Osteoblast (primary cell): ENCODE results near the gene OSR1. TPM values are rescaled to one million over a fixed set of nuclear protein-coding genes. Genes with fewer than 3 reads are reported as not detected.

ENCODE experiments used
- DNase-seq: peaks from one replicate; pipeline ENCODE4 v3.0.0; 2011; ENCODE audit warnings: low spot score, mixed read lengths; ENCODE audit not compliant: insufficient read length; ENCODE audit errors: missing footprints
- H2AFZ ChIP-seq: 2 replicates; pipeline ENCODE4 v1.6.0; 2011; ENCODE audit warnings: mild to moderate bottlenecking, low read length
- H3K27ac ChIP-seq: 2 replicates; pipeline ENCODE4 v1.5.1; 2011; ENCODE audit warnings: mild to moderate bottlenecking, low read depth, low read length, moderate library complexity
- H3K27me3 ChIP-seq: 2 replicates; pipeline ENCODE4 v1.6.0; 2012; ENCODE audit warnings: mild to moderate bottlenecking, control low read depth, inconsistent platforms, low read length, moderate library complexity; ENCODE audit not compliant: insufficient read depth
- H3K36me3 ChIP-seq: 2 replicates; pipeline ENCODE4 v1.5.1; 2011; ENCODE audit warnings: mild to moderate bottlenecking, low read length, control low read depth, moderate library complexity; ENCODE audit not compliant: insufficient read depth
- H3K4me1 ChIP-seq: 2 replicates; pipeline ENCODE4 v1.5.1; 2011; ENCODE audit warnings: mild to moderate bottlenecking, low read length, control low read depth, moderate library complexity; ENCODE audit not compliant: insufficient read depth
- H3K4me2 ChIP-seq: 2 replicates; pipeline ENCODE4 v1.6.0; 2011; ENCODE audit warnings: mild to moderate bottlenecking, low read length; ENCODE audit not compliant: insufficient read depth
- H3K4me3 ChIP-seq: fragments of 200-600 bp; sonication (generic); 3 replicates; pipeline ENCODE4 v1.5.1; 2012; ENCODE audit warnings: mild to moderate bottlenecking, low read length, inconsistent platforms; ENCODE audit not compliant: insufficient read depth
- H3K79me2 ChIP-seq: 2 replicates; pipeline ENCODE4 v1.6.0; 2012; ENCODE audit warnings: mild to moderate bottlenecking, low read length, control low read depth, inconsistent platforms; ENCODE audit not compliant: insufficient read depth
- H3K9me3 ChIP-seq: 2 replicates; pipeline ENCODE4 v1.5.1; 2011; ENCODE audit warnings: low read depth, low read length, control low read depth
- H4K20me1 ChIP-seq: 2 replicates; pipeline ENCODE4 v1.6.0; 2012; ENCODE audit warnings: mild to moderate bottlenecking, low read length, control low read depth; ENCODE audit not compliant: insufficient read depth
- CTCF ChIP-seq: IDR thresholded peaks from 2 replicates; pipeline ENCODE4 v1.5.1; 2011; ENCODE audit warnings: mild to moderate bottlenecking, low read depth, low read length, moderate library complexity; ENCODE audit errors: extremely low read depth
- total RNA-seq: library from RNA; depleted of rRNA; stranded (reverse); fragments of >200 nt; gene quantifications from 2 replicates; pipeline ENCODE4 v1.2.3, GENCODE V29; 2012

The OSR1 gene
- total RNA-seq, 1 donor, result 15.2 TPM

GRCh38 chr2:19362094-19362754, 3.8 kb upstream of the OSR1 start:
- Histone ChIP-seq H3K4me1 (peaks cover 17% of the 10 kb centered on the region), H3K4me2 (peak overlapping the region; percentile 98), H3K9me3 (no peaks in the 10 kb centered on the region), H3K27ac (peak overlapping the region; percentile 61), H3K27me3 (no peaks in the 10 kb centered on the region), H3K36me3 (no peaks in the 10 kb centered on the region), H2AFZ (peak overlapping the region; percentile 95), H3K79me2 (peaks cover 9% of the 10 kb centered on the region), H3K4me3 (peak overlapping the region; percentile 81), H4K20me1 (peaks cover 4% of the 10 kb centered on the region)
- no peak for TF ChIP-seq CTCF
- DNase-seq, result peak; percentile 82

DNA sequence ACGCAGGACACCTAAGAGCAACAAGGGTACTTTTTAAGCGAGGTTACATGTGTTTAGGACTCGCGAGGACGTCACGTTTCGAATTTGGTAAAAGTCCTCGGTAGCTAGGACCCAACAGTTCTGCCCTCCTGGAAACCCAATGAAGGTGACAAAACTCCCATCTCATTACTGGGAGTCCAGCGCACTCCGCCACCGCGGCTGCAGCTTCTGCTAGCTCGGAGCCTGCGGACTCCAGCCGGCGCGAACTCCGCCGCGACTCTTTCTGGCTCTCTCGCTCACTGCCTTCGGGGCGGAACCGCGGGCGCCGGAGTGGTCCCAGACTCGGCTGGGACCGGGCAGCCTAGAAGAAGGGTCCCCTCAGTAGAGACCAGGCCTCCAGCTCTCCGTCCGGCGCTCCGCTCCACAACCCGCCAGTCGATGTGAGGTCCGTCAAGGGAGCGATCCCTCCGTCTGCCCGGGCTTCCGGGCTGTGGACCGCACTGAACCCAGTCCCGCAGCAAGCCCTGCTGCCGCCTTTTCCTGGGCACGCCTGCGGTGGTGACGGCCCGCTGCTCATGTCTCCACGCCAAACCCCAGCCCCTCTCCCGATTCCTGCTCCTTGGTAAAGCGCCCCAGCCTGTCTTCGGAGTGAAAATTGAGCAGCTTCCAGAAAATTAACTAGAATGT, 3.0 kb upstream of the OSR1 start:
- Histone ChIP-seq H4K20me1 (peaks cover 9% of the 10 kb centered on the region), H3K4me2 (peak overlapping the region; percentile 98), H3K27me3 (no peaks in the 10 kb centered on the region), H3K36me3 (peaks cover 5% of the 10 kb centered on the region), H3K4me3 (peak overlapping the region; percentile 81), H3K79me2 (peaks cover 17% of the 10 kb centered on the region), H3K9me3 (no peaks in the 10 kb centered on the region), H3K27ac (no peak overlapping the region), H2AFZ (peak overlapping the region; percentile 95), H3K4me1 (peaks cover 15% of the 10 kb centered on the region)
- peak; percentile 58 for DNase-seq
- no peak for TF ChIP-seq CTCF

DNA sequence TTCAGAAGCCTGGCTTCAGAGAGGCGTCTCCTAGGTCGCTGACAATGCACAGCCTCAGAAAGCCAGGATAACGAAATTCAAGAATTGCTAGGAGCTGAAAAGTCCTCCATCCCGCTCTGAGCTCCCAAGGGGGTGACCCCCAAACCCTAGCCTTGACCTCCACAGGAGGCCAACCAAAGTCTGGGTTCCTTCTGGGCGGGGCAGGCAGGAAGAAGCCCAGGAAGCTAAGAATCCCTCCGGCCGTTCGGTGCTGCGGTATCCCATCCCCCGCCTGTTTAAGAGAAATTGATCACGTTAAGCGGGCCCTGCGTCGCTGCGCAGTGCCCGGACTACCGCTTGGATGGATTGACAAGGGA, 2.5 kb upstream of the OSR1 start:
- peaks cover 5% of the 10 kb centered on the region for H3K36me3 ChIP-seq
- TF ChIP-seq CTCF, result no peak
- H4K20me1 ChIP-seq, result peaks cover 13% of the 10 kb centered on the region
- peaks cover 15% of the 10 kb centered on the region for H3K4me1 ChIP-seq
- H3K4me2 ChIP-seq, result no peak overlapping the region
- no peak overlapping the region for H3K4me3 ChIP-seq
- no peak overlapping the region for H3K27ac ChIP-seq
- no peaks in the 10 kb centered on the region for H3K9me3 ChIP-seq
- DNase-seq, result no peak
- H2AFZ ChIP-seq, result no peak overlapping the region
- peaks cover 22% of the 10 kb centered on the region for H3K79me2 ChIP-seq
- H3K27me3 ChIP-seq, result no peaks in the 10 kb centered on the region

- Histone ChIP-seq H3K79me2 (peaks cover 27% of the 10 kb centered on the region), H3K36me3 (peaks cover 5% of the 10 kb centered on the region), H4K20me1 (peaks cover 16% of the 10 kb centered on the region), H3K4me1 (peaks cover 15% of the 10 kb centered on the region), H3K4me2 (no peak overlapping the region), H3K9me3 (no peaks in the 10 kb centered on the region), H3K27ac (no peak overlapping the region), H3K27me3 (no peaks in the 10 kb centered on the region), H3K4me3 (no peak overlapping the region), H2AFZ (no peak overlapping the region)
- no peak for TF ChIP-seq CTCF
- peak; percentile 68 for DNase-seq
Measured at GRCh38 chr2:19360266-19360965, 2.0 kb upstream of the OSR1 start.
